Measurements from ENCODE around the gene FRYL.

FRYL gene

GRCh38 chr4:48692044-48692443, 88.0 kb downstream of the FRYL start:
- ATAC-seq (ENCODE audit: low read depth) (no peak), DNase-seq (ENCODE audit: low spot score) (no peak)
- Histone ChIP-seq H3K4me1 (ENCODE audit: insufficient read depth, poor library complexity, severe bottlenecking) (peaks cover 21% of the 10 kb centered on the region), H3K36me3 (ENCODE audit: low read depth) (no peaks in the 10 kb centered on the region), H3K9me3 (ENCODE audit: severe bottlenecking) (no peaks in the 10 kb centered on the region), H3K27ac (ENCODE audit: poor library complexity, severe bottlenecking) (peak overlapping the region; percentile 31), H3K4me3 (ENCODE audit: severe bottlenecking) (no peak overlapping the region), H3K27me3 (ENCODE audit: insufficient read depth, poor library complexity, severe bottlenecking) (no peaks in the 10 kb centered on the region)
- TF ChIP-seq CTCF (IDR thresholded peaks at IDR 0.05; ENCODE audit: poor library complexity, severe bottlenecking): no peak

GRCh38 chr4:48688953-48689352, 91.1 kb downstream of the FRYL start:
- H3K27ac ChIP-seq (ENCODE audit: poor library complexity, severe bottlenecking): no peak overlapping the region
- no peak for ATAC-seq (ENCODE audit: low read depth)

GRCh38 chr4:48687313-48688051, 92.6 kb downstream of the FRYL start:
- no peaks in the 10 kb centered on the region for H3K9me3 ChIP-seq (ENCODE audit: severe bottlenecking)
- ATAC-seq (ENCODE audit: low read depth) (no peak), DNase-seq (ENCODE audit: low spot score) (no peak)
- no peak overlapping the region for H3K27ac ChIP-seq (ENCODE audit: poor library complexity, severe bottlenecking)
- H3K27me3 ChIP-seq (ENCODE audit: insufficient read depth, poor library complexity, severe bottlenecking): no peaks in the 10 kb centered on the region
- peaks cover 13% of the 10 kb centered on the region for H3K4me1 ChIP-seq (ENCODE audit: insufficient read depth, poor library complexity, severe bottlenecking)
- H3K4me3 ChIP-seq (ENCODE audit: severe bottlenecking): no peak overlapping the region
- H3K36me3 ChIP-seq (ENCODE audit: low read depth): no peaks in the 10 kb centered on the region
- TF ChIP-seq CTCF (IDR thresholded peaks at IDR 0.05; ENCODE audit: poor library complexity, severe bottlenecking): no peak

More at GRCh38 chr4:48688953-48689352, 91.1 kb downstream of the FRYL start:
- no peak for DNase-seq (ENCODE audit: low spot score)
- H3K4me1 ChIP-seq (ENCODE audit: insufficient read depth, poor library complexity, severe bottlenecking): peaks cover 18% of the 10 kb centered on the region
- H3K27me3 ChIP-seq (ENCODE audit: insufficient read depth, poor library complexity, severe bottlenecking): no peaks in the 10 kb centered on the region
- H3K36me3 ChIP-seq (ENCODE audit: low read depth): no peaks in the 10 kb centered on the region
- H3K9me3 ChIP-seq (ENCODE audit: severe bottlenecking): no peaks in the 10 kb centered on the region
- TF ChIP-seq CTCF (IDR thresholded peaks at IDR 0.05; ENCODE audit: poor library complexity, severe bottlenecking): no peak
- no peak overlapping the region for H3K4me3 ChIP-seq (ENCODE audit: severe bottlenecking)

GRCh38 chr4:48686369-48686768, 93.7 kb downstream of the FRYL start:
- no peak for DNase-seq (ENCODE audit: low spot score)
- no peak for TF ChIP-seq CTCF (IDR thresholded peaks at IDR 0.05; ENCODE audit: poor library complexity, severe bottlenecking)
- no peaks in the 10 kb centered on the region for H3K9me3 ChIP-seq (ENCODE audit: severe bottlenecking)
- no peak overlapping the region for H3K27ac ChIP-seq (ENCODE audit: poor library complexity, severe bottlenecking)
- ATAC-seq (ENCODE audit: low read depth): no peak
- H3K4me1 ChIP-seq (ENCODE audit: insufficient read depth, poor library complexity, severe bottlenecking): peaks cover 6% of the 10 kb centered on the region
- no peaks in the 10 kb centered on the region for H3K36me3 ChIP-seq (ENCODE audit: low read depth)
- H3K27me3 ChIP-seq (ENCODE audit: insufficient read depth, poor library complexity, severe bottlenecking): no peaks in the 10 kb centered on the region
- no peak overlapping the region for H3K4me3 ChIP-seq (ENCODE audit: severe bottlenecking)

All from RWPE2 (cell line).